ENCODE results near the gene NME9.

DNA sequence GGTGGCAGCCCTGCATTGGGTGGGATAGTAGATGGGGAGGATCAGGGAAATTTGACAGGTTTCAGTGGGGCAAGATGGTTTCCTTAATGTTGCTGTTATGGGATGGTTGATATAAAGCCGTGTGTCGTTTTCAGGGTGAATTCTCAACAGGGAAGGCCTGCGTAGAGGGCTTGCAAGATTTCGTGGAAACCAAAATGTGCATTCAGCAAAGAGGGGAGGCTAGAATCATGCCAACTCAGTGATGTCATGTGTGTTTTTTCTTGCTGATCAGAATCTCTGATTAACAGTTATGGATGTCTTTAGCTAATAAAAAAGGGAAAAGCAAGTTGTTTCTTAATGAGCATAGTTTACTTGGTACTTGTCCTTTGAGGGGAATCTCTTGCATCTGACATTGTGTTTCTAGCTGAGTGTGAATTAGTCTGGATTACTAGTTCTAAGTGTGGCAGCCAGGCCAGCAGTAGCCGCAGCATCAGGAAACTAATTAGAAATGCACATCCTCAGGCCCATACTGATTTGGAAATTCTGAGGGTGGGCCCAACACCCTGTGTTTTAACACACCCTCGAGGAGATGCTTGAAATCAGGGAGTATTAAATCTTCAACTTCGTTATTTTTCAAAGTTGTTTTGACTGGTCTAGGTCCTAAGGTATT is 43.6 kb upstream of the NME9 start:
- TF ChIP-seq TAF1 (IDR thresholded peaks at IDR 0.05; ENCODE audit: low read depth) (no peak), FOXM1 (IDR thresholded peaks at IDR 0.05; ENCODE audit: borderline replicate concordance, low read depth) (no peak), EGR1 (IDR thresholded peaks at IDR 0.05) (no peak), EP300 (IDR thresholded peaks at IDR 0.05; ENCODE audit: borderline replicate concordance) (no peak)
- TF ChIP-seq, protein P1, sequence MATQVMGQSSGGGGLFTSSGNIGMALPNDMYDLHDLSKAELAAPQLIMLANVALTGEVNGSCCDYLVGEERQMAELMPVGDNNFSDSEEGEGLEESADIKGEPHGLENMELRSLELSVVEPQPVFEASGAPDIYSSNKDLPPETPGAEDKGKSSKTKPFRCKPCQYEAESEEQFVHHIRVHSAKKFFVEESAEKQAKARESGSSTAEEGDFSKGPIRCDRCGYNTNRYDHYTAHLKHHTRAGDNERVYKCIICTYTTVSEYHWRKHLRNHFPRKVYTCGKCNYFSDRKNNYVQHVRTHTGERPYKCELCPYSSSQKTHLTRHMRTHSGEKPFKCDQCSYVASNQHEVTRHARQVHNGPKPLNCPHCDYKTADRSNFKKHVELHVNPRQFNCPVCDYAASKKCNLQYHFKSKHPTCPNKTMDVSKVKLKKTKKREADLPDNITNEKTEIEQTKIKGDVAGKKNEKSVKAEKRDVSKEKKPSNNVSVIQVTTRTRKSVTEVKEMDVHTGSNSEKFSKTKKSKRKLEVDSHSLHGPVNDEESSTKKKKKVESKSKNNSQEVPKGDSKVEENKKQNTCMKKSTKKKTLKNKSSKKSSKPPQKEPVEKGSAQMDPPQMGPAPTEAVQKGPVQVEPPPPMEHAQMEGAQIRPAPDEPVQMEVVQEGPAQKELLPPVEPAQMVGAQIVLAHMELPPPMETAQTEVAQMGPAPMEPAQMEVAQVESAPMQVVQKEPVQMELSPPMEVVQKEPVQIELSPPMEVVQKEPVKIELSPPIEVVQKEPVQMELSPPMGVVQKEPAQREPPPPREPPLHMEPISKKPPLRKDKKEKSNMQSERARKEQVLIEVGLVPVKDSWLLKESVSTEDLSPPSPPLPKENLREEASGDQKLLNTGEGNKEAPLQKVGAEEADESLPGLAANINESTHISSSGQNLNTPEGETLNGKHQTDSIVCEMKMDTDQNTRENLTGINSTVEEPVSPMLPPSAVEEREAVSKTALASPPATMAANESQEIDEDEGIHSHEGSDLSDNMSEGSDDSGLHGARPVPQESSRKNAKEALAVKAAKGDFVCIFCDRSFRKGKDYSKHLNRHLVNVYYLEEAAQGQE (IDR thresholded peaks at IDR 0.05; ENCODE audit: low read depth) = no peak
